GM19240 (cell line): ENCODE measurements around the gene DTYMK.

Source experiments
- DNase-seq: peaks from one replicate; pipeline ENCODE4 v3.0.0; 2011; ENCODE audit warnings: low spot score; ENCODE audit not compliant: insufficient read length

The DTYMK gene

DNA sequence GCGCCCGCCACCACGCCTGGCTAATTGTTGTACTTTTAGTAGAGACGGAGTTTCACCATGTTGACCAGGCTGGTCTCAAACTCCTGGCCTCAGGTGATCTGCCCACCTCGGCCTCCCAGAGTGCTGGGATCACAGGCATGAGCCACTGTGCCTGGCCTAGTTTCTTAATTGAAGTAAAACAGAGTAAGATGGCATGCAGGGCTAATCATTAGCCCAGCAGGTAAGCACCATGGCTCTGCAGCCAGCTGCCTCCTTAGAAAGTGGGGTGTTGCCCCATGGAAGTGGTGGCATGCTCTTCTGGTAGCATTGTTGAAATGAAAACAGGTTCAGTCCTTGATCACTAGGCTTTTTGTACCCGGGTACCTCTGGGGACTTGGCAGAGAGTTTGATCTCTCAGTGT is 36.7 kb downstream of the DTYMK start:
- no peak for DNase-seq

DNA sequence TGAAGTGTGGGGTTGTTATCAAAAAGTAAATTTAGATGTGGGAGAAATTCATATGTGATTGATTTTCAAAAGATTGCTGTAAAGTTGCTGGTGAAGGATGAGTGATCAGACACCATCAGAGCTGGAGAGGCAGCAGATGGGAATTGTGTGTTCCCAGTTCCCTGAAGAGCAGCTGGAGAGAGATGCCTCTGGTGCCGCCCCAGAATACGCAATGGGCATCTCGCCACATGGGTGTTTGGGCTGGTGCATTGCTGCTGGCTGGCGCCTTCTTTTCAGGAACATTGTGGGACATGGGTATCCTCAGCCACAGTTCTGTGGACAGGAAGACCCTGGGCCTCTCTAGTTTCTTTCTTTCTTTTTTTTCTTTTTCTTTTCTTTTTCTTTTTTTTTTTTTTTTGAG is 37.2 kb downstream of the DTYMK start:
- no peak for DNase-seq

DNA sequence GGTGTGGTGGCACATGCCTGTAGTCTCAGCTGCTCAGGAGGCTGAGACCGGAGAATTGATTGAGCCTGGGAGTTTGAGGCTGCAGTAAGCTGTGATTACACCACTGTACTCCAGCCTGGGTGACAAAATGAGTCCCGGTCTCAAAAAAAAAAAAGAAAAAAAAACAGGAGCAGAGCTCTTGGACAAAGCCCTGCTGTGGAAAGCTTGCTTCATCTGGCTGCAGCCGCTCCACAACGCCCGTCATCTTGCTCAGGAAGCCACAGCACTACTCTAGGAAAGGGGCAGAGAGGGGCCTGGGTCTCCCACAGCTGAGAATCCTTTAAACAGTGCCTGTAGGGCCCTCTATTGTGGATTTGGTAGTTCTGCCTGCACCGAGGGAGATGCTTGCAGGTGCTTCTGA is 38.2 kb downstream of the DTYMK start:
- no peak for DNase-seq

DNA sequence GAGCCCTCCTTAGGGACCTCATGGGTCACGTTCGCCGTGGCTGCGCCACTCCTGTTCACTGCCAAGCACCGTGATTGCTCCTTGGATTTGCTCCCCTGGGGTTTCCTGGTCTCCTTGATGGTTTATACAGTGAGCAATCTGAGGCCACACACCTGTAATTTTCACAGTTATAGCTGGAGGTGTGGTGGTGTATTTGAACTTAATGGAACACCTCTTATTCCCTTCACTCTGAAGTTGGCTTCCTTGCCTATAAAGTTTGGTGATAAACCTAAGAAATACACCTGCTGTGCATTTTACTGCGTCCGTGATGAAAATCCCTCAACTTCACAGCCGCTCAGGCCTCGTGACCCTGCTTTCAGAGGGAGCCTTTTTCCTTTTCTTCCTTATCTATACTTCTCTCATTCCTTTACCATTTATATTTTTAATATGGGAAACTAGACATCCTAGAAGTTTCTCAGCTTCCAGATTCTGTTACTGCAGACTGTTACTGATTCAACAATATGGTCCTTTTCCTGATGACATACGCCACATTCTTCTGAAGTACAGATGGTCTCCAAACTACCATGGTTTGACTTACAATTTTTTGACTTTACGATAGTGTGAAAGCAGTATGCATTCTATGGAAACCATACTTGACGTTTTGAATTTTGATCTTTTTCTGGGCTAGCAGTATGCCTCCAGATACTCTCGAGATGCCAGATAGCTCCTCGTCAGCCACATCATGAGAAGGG is 40.5 kb downstream of the DTYMK start:
- no peak for DNase-seq

DNA sequence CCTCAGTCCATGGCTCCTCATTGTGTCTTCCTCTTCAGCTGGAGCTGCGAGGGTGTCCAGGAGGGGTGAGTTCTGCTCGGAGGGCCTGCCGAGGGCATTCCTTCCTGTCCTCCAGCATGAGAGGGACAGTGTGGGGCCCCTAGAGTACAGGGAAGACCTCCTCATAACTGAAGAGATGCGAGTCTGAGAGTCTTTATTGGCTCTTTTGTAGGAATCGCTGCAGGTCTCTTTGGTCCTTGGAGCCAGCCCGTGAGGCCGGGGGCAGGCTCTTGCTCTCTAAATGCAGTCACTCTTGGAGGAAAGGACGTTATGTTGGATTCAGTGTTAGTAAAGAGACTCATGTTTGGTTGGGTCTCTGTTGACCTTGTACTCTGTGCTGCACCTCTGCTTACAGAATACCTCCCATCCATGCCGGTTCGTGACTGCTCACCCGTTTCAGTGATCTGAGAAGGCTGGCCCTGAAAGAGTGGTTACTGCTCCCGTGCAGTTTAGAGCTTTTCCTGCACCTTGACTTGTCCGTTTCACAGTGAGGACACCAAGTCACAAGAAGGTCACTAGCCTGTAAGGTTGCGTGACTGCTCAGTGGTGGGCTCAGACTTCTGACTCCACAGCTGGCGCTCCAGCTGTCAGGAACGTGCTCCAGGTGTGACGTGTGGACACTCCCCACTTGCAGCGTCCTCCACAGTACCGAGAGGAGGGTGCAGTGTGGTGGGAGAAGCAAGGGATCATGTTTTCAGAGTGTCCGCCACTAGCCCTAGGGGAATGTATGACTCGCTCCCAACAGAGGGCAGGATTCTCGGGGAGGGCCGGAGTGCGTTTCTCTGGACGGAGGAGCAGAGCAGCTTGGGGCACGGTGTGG is 41.3 kb downstream of the DTYMK start:
- DNase-seq: no peak

DNA sequence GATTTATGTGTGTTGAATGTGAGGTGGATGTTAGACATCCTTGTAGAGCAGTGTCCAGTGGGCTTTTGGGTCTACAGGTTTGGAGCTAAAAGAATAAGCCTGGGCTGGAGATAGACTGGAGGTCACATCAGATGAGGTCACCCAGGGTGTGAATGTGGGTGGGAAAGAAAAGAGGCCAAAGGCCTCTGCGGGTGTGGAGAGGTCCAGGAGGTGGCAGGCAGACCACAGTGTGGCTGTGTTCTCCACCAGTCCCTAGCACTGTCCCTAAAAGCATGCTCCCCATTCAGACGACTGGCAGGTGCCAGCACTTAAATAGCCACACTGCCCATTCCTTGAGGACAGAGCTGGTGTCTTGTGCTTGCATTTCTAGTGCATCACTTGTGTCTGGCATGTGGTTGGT is 45.0 kb downstream of the DTYMK start:
- no peak for DNase-seq

DNA sequence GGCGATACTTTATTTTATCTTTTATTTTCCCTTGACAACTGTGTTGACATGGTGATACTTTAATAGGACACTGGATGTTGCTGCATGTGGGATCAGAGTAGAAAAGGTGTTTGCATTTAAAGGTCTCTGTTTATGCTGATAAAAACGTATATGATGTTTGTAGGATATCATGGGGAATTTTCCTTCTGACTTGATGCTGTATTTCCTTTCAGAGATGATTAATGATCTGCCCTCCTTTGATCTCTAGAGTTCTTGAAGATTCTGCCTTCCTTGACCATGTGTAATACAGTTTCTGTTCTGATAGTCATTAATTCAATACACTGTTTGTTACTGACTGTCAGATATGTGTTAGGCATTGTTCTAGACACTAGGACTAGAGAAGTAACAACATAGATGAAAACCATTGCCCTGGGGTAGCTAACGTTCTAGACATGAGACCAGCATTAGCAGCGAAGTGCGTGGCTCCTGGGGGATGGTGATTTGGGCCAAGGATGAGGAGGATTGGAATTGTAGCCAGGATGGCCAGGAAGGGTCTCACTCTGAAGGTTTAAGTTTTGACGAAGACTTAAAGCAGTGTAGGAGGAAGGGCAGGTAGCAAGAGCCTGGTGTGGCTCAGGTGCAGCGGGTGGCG is 46.3 kb downstream of the DTYMK start:
- no peak for DNase-seq

DNA sequence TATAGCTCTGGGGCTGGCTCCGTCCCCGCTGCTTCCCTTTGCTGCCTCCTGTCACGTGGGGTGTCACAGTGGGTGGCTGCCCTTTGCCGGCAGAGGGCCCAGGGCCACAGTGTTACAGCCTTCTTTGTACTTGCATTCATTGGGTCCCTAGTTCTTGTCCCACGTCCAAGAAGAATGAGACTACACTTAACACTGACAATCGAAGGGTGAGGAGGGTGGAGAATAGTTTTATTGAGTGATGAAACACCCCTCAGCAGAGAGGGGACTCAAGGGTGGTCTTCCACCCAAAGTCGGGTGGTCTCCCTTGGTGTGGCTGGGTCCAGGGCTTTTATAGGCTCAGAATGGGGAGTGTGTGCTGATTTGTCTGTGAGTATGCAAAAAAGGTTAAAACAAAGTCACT is 47.2 kb downstream of the DTYMK start:
- no peak for DNase-seq

DNA sequence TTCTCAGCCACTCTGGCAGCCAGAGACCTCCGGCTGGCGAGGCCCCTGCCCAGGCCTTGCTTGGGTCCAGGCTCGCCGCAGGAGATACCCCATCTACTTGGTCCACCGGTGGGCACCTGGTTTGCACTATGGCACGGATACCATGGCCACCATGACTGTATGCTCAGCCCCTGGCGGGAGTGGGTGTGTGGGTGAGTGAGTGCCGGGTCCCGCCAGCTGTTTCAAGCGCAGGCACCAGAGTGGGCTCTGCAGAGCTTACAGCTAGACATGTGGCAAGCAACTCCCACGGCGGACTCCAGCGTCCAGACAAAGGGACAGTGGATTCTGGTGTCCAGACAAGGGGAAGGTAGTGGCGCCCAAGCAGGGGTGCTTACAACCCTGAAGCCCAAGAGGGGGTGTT is 47.7 kb downstream of the DTYMK start:
- DNase-seq: no peak

DNA sequence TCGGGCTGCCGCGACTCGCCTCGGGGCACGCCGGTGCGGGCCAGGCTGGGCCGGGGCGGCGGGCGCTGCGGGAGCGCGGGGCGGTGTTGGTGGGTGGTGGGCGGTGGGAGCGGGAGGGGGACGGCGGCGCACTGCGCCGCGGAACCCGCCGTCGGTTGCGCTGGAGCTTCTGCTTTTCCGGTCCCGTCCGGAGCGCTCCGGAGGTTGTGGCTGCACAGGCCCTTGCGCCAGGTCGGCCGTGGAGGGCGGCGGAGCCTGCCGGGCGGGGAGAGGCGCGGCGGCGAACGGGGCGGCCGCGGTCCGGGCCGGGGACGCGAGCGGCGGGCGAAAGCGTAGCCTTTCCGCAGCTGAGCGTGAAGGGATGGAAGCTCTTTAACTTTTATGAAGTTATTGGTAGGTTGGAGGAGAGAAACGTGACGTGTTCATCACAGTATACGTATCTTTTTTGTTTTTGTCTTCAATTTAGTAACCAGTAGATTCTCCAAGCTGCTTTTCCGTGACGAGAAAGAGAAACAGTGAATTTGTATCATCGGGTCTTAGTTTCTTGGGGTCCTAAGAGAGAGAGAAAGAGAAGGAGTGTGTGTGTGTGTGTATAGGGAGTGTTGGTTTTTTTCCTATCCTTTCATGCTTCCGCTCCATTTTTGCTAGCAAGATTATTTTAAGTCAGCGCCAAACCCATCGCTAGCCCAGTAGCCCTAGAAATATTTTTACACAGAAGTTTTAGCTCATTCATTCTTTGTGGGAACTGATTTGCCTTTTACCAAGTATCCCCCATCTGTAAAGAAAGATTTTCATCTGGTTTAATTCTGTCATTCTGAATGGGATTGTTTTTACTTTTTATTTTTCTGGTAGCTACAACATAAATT is 48.6 kb downstream of the DTYMK start:
- peak; percentile 45 for DNase-seq

DNA sequence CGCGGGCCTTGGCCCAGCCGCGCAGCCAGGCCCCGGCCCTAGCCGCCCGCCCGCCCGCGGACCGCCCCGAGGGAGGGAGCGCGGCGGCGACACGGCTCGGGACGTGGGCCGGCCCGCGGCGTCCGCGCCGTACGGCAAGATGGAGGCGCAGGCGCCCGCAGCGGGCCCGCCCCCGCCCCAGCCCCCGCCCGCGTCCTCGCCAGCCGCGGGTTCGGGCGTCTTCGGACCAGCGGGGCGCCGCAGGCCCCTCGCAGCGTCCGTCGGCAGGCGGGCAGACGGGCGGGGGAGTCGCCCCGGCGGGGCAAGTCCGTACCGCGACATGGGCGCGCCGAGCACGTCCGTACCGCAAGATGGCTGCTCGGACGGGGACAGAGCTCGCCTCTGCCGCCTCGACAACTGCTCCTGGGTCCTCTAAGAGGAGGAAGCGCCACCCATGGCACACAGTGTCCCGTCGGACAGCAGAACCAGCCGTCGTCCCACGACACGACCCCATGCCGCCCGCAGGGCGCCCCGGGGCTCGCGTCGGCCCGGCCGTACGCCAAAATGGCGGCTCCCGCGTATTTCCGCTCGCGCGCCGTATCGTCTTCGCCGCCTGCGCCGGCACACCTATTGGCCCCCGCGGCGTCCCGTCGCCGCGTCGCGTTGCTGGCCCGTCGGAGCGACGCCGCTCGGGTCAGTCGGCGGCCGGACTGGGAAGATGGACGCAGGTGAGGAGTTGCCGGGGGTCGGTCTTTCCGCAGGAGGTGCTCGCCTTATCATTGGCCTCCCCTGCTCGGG is 49.4 kb downstream of the DTYMK start, which contains the start of the genes ATG4B and THAP4:
Gene ATG4B (plus strand): TSS at position 676 of the 777 bp plus-strand sequence. CDS start 22 bp downstream, at position 698.
Gene THAP4 (minus strand): TSS at position 141 of the 777 bp plus-strand sequence. CDS start 141 bp downstream, outside the sequence.
- peak; percentile 96 for DNase-seq

DNA sequence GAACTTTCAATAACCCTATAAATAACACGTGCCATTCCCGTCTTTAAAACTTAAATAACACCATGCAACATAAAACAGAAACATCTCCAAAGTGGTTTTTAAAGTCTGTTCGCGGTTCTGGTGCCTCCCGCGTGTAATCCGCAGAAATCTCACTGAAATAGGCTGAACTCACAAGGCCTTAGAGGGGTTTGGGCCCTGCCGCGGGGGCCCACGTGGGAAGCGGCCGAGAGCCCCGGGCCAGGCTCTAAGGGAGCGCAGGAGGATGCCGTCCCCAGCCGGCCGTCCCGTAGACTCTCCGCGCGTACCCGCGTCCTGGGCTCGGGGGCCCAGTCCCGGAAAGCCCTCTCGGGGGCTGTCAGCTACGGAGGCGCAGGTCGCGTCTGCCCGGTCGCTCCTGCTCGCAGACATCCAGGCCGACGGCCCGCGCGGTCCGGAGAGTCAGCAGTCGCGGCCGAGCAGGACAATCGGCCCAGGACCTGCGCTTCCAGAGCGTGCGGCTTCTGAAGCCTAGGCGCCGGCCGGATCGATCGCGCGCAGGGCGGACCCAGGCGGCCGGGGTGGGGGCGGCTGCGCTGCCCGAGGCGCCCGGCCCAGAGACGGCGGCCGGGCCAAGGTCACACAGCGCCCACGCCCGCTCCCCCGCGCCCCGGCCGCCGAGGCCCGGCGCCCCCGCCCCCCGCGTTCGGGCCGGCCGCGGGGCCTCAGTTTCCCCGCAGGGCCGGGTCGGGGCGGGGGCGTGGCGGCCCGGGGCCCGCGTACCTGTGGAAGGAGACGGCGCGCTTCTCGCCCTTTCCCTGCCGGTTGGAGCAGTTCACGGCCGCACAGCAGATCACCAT is 50.2 kb downstream of the DTYMK start:
- peak; percentile 41 for DNase-seq

DNA sequence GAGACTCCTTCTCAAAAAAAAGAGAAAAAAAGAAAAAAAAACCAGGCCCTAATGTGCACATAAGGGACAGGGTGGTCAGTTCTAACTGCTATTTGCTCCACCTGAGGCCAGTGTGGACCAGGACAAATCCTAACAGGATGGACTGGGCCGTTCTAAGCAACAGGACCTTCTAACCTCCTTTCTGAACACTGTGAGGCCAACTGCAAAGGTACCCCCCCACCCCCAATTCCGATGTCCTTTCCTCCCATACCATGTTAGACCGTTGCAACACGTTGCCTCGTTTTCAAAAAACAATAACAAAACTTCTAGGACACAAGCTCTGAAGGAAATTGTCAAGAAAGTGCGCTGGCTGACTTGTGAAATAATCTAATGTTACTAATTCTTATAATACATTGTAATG is 50.9 kb downstream of the DTYMK start:
- no peak for DNase-seq

DNA sequence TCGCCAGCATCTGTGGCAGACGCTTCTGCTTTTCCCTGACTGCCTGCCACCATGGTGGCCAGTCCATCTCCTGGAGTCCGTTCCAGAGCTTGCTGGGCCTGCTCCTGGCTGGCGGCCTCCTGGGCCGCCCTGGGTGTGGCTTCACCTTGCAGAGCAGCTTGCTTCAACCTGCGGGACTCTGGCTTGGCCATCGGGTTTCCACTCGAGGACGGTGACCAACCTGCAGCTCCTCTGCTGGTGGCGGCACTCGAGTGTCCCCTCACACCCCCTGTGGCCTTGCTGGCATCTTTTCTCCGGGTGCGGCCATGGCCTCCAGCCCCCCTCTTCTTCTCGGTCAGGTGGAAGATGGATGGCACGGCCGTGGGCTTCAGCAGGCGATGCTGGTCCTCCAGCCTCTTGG is 53.1 kb downstream of the DTYMK start:
- DNase-seq: no peak

DNA sequence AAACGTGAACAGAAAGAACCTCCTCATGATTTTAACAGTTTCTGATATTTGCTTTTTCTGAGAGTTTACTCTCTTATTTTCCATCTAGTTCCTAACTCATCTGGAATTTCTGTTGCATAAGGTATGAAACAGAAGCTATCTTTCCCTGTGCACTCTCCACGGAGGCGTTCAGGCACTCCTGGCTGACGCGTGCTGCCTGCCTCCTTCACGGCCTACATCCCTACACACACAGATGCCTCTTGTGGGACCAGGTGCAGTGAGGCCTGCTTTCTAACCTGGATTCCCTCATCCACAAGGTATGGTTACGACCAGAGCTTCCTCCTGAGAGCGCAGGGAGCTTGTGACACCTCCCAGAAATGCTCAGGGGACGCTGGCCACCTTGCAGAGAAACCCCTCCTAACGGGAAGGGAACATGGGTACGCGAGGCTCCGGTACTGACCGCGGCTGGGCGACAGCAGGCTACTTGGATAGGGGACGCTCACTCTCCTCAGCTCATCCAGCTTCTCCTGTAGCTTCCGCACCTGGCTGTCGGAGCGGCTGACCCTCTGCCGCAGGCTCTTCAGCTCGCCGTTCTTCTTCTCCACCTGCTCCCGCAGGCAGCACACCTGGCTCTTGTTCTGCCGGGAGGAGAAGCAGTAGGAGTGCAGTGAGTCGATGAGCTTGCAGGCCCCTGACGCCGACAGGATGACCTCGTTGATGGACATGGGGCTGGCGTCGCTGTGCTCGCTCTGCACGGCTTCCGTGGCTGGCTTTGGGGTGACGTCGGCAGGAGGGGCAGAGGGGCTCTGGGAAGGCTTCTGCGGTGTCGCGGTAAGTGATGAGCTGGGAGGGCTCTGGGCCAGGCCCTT is 53.9 kb downstream of the DTYMK start:
- DNase-seq: no peak

DNA sequence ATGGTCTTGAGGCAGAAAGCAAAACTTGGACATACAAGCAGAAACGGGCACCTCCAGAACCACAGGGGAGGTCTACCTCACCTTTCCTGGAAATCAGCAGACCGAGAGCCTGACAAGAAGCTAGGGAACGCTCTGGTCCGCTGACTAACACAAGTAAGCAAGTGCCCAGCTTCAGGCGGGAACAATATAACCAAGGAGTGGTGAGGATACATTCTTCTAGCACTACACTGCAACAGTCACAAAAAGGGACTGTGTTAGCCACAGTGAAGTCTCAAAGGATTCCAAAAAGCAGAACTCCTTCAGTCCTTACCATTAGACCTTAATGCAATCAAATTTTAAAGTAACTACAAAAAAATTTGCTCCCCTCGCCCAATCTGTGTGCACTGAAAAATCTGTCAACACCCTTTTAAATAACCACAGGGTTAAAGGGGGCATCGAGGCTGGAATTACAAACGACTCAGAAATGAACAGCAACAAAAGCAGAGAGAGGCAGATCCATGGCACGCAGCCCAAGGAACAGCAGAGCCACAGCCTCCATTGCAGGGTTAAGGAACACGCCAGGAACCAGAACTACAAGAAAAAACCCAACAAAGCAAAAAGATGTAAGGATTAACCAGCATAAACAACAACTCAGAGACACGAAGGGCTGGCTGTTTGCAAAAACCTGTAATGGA is 56.7 kb downstream of the DTYMK start:
- DNase-seq: no peak

DNA sequence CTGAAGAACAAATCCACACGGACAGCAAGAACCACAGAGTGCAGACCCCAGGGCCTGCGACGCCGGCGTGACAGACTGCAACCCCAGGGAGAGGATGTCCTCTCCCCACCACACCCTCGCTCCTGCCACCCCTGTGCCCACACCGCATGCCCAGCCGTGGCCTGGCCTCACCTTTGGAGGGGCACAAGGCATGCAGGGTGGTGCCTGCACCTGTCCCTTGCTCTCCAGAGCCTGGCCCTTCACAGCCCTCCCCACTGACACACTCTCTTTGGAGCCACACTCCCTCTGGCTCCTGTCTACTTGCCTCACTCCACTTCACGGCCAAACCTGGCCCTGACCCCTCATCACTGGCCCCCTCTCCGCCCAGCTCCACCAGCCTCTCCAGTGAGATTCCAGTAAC is 58.9 kb downstream of the DTYMK start:
- no peak for DNase-seq
